ENCODE results near the gene CDHR1. TPM values are rescaled to one million over a fixed set of nuclear protein-coding genes. Genes with fewer than 3 reads are reported as not detected.

Gene CDHR1
- polyA plus RNA-seq, 1 experiment, result not detected

DNA sequence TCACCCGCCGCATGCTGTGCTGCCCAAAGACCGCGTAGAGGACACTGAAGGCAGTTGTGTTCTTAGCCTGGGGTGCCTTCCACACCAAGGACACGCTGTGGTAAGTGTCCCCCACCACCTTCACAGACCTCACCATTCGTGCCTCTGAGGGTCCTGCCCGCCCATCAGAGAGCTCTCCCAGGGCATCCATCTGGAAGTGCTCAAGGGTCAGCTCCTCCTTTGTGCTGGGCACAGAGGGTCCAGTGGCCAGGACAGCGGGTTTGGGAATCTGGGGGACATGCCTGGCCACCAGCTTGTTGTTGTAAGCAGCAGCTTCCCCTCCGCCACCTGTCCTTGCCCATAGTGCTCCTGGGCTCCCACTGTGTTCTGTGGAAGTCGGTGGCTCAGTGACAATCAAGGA is 38.0 kb downstream of the CDHR1 start:
- ChIA-PET POLR2A (no interaction called here), CTCF (no interaction called here)
- DNase-seq (ENCODE audit: low read depth), result no peak
- no peaks in the 10 kb centered on the region for H3K27me3 ChIP-seq (ENCODE audit: control insufficient read depth, insufficient read depth, low read length)
- H3K36me3 ChIP-seq (ENCODE audit: control insufficient read depth, insufficient read depth, low read length), result no peaks in the 10 kb centered on the region
- no peak overlapping the region for H3K4me3 ChIP-seq (ENCODE audit: low read depth, low read length)
- no peak for TF ChIP-seq CTCF (IDR thresholded peaks at IDR 0.05; ENCODE audit: insufficient read depth, low read depth, low read length)

DNA sequence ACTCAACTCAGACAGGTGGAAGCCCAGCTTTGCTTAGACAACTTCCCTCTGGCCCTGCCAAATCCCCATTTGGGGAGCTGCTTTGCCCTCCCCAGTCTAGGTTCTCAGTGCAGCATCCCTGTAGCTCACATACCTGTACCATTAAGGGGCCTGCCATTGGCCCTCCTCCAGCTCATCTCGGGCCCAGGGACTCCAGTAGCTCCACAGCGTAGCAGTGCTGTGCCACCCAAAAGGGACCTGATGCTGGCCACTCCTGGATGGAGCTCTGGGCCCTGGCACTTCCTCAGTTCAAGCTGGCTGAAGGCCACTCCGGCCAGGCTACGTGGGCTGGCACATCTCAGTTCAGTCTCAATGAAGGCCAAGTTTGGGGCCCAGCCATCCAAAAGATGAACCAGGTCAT is 39.6 kb downstream of the CDHR1 start:
- TF ChIP-seq CTCF (IDR thresholded peaks at IDR 0.05; ENCODE audit: insufficient read depth, low read depth, low read length), result no peak
- no peak overlapping the region for H3K4me3 ChIP-seq (ENCODE audit: low read depth, low read length)
- H3K36me3 ChIP-seq (ENCODE audit: control insufficient read depth, insufficient read depth, low read length), result no peaks in the 10 kb centered on the region
- ChIA-PET POLR2A (no interaction called here), CTCF (interaction anchor here (1.2 kb wide), 1 partner anchor 21 kb away, joined by 3 read pairs; no protein-coding TSS in a partner anchor)
- no peaks in the 10 kb centered on the region; the same call in 1 of the 2 replicates for H3K27me3 ChIP-seq (ENCODE audit: control insufficient read depth, insufficient read depth, low read length)
- DNase-seq (ENCODE audit: low read depth), result no peak

DNA sequence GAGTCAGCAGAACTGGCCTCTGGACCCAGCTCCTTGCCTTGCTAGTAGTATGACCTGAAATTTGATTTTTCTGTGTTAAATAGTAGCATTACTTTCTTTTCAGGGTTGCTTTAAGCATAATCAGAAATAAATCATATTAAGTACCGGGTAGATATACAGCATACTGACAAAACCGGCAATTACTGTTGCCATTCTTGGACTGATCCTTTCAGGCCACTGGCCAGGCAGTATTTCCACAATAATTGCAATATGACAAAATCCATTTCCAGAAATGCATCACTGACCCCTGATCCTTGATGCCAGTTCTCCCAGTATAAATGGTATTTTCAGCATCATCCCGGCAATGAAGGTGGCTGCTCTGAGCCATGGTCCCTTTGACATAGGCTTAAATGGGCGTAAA is 40.1 kb downstream of the CDHR1 start:
- no peak for TF ChIP-seq CTCF (IDR thresholded peaks at IDR 0.05; ENCODE audit: insufficient read depth, low read depth, low read length)

DNA sequence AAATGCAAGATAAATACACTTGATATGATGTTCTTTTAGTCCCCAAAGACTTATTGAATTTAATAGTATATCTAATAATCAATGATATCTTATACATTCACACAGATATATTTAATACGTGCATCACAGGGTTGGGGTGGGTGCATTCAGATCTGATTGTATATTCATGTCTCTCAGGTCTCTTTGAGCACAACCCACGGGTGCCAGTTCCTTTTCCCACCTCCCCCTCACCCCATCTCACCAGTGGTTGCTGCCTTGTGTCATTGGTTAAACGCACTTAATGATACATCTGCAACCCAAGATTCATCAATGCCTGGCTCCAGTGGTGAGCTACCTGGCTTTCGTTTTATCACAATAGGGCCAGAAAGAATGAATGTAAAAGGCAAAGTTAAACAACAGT is 40.8 kb downstream of the CDHR1 start:
- CTCF ChIA-PET, result interaction anchor here (0.7 kb wide), 1 partner anchor 302 kb away, joined by 3 read pairs; no protein-coding TSS in a partner anchor
- Histone ChIP-seq H3K4me3 (ENCODE audit: low read depth, low read length) (no peak overlapping the region), H3K36me3 (ENCODE audit: control insufficient read depth, insufficient read depth, low read length) (no peaks in the 10 kb centered on the region), H3K27me3 (ENCODE audit: control insufficient read depth, insufficient read depth, low read length) (no peaks in the 10 kb centered on the region; the same call in 1 of the 2 replicates)
- DNase-seq (ENCODE audit: low read depth), result no peak
- POLR2A ChIA-PET, result no interaction called here
- no peak for TF ChIP-seq CTCF (IDR thresholded peaks at IDR 0.05; ENCODE audit: insufficient read depth, low read depth, low read length)

More for the DNA sequence above, 40.1 kb downstream of the CDHR1 start:
- DNase-seq (ENCODE audit: low read depth), result no peak
- POLR2A ChIA-PET, result no interaction called here
- no peak overlapping the region for H3K4me3 ChIP-seq (ENCODE audit: low read depth, low read length)
- no peaks in the 10 kb centered on the region; the same call in 1 of the 2 replicates for H3K27me3 ChIP-seq (ENCODE audit: control insufficient read depth, insufficient read depth, low read length)
- no peaks in the 10 kb centered on the region for H3K36me3 ChIP-seq (ENCODE audit: control insufficient read depth, insufficient read depth, low read length)
- CTCF ChIA-PET, result no interaction called here

- CTCF ChIA-PET, result interaction anchor here (0.9 to 1.4 kb wide), 2 partner anchors 10 to 27 kb away, joined by 3 read pairs; no protein-coding TSS in a partner anchor
- no peak for TF ChIP-seq CTCF (IDR thresholded peaks at IDR 0.05; ENCODE audit: insufficient read depth, low read depth, low read length)
- H3K27me3 ChIP-seq (ENCODE audit: control insufficient read depth, insufficient read depth, low read length), result no peaks in the 10 kb centered on the region; the same call in 1 of the 2 replicates
- no peak for DNase-seq (ENCODE audit: low read depth)
- H3K36me3 ChIP-seq (ENCODE audit: control insufficient read depth, insufficient read depth, low read length), result no peaks in the 10 kb centered on the region
- POLR2A ChIA-PET, result no interaction called here
- H3K4me3 ChIP-seq (ENCODE audit: low read depth, low read length), result no peak overlapping the region
Observed at GRCh38 chr10:84236807-84237198, 42.5 kb downstream of the CDHR1 start.

Measured in BJ (cell line).